Testis (tissue), 2 donors: ENCODE data around the gene IFIT3.

ENCODE experiments used
- POLR2A ChIP-seq: fragments of 450-650 bp; IDR thresholded peaks from one replicate; pipeline ENCODE4 v1.6.1; 2017; ENCODE audit warnings: antibody characterized with exemption, mild to moderate bottlenecking, moderate library complexity
- TF ChIP-seq, protein P1 (sequence below), 3 experiments: fragments of 450-650 bp in 2 of 3; fragments of 200-600 bp in 1 of 3; sonication (generic) in 1 of 3; IDR thresholded peaks; one replicate each; pipeline ENCODE4 v1.5.1; 2016 to 2019; ENCODE audit warnings: antibody characterized with exemption in 3 of 3, mild to moderate bottlenecking in 2 of 3, moderate library complexity in 1 of 3

DNA sequence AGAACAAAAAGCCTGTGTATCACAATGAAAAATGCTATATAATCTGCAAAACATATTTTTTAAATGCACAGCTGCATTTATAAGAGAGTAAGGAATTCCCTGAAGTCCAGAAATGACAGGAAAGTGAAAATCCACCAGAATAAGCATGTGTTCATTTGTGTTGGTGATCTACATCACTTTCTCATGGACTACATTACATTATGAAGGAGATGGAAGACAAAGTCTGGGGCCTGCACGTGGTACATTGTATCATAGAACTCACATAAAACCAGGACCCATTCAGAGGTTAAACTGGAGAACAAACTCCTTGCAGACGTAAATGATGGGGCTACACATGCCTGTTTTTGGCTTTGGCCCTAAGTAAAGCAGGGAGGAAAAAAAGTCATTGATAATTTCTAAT lies 16.4 kb downstream of the IFIT3 start:
- TF ChIP-seq, protein P1, sequence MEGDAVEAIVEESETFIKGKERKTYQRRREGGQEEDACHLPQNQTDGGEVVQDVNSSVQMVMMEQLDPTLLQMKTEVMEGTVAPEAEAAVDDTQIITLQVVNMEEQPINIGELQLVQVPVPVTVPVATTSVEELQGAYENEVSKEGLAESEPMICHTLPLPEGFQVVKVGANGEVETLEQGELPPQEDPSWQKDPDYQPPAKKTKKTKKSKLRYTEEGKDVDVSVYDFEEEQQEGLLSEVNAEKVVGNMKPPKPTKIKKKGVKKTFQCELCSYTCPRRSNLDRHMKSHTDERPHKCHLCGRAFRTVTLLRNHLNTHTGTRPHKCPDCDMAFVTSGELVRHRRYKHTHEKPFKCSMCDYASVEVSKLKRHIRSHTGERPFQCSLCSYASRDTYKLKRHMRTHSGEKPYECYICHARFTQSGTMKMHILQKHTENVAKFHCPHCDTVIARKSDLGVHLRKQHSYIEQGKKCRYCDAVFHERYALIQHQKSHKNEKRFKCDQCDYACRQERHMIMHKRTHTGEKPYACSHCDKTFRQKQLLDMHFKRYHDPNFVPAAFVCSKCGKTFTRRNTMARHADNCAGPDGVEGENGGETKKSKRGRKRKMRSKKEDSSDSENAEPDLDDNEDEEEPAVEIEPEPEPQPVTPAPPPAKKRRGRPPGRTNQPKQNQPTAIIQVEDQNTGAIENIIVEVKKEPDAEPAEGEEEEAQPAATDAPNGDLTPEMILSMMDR (IDR thresholded peaks at IDR 0.05): no peak
- TF ChIP-seq POLR2A: no peak
